GM18519 (cell line): ENCODE measurements around the gene SCML2.
"Not testable (repeated sequence)": the region's sequence is repeated elsewhere in the genome, so short reads cannot be mapped to it uniquely, and the experiment has no call there.

Source experiments
- ATAC-seq: cut with Tn5 transposase; IDR thresholded peaks from one replicate; pipeline ENCODE4 v1.9.1; 2021; ENCODE audit warnings: mild to moderate bottlenecking, moderate library complexity; ENCODE audit not compliant: unreplicated experiment, low FRiP score

The SCML2 gene

GRCh38 chrX:18354369-18355223 lies at the start of gene SCML2:
Gene SCML2 (minus strand): TSS chrX:18354688. CDS start chrX:18334071, 20,617 bp downstream.
- ATAC-seq, result no peak

GRCh38 chrX:18401848-18402213 lies 47.3 kb upstream of the SCML2 start:
- no peak for ATAC-seq

- no peak for ATAC-seq
Measured at GRCh38 chrX:18394477-18394876, 40.0 kb upstream of the SCML2 start.

- no peak for ATAC-seq
Measured at GRCh38 chrX:18390941-18391538, 36.6 kb upstream of the SCML2 start.

GRCh38 chrX:18389966-18390365 lies 35.5 kb upstream of the SCML2 start:
- no peak for ATAC-seq

- no peak for ATAC-seq
Measured at GRCh38 chrX:18377796-18378195, 23.3 kb upstream of the SCML2 start.

- ATAC-seq, result not testable (repeated sequence)
Measured at GRCh38 chrX:18375131-18375805, 20.8 kb upstream of the SCML2 start.

- ATAC-seq, result not testable (repeated sequence)
Measured at GRCh38 chrX:18369096-18369495, 14.6 kb upstream of the SCML2 start.

GRCh38 chrX:18368402-18368801 lies 13.9 kb upstream of the SCML2 start:
- ATAC-seq, result no peak

- ATAC-seq, result no peak
Measured at GRCh38 chrX:18360867-18361266, 6.4 kb upstream of the SCML2 start.

- ATAC-seq, result no peak
Measured at GRCh38 chrX:18353931-18354368, 538 bp downstream of the SCML2 start.

- no peak for ATAC-seq
Measured at GRCh38 chrX:18351784-18352183, 2.7 kb downstream of the SCML2 start.

GRCh38 chrX:18348047-18348446 lies 6.4 kb downstream of the SCML2 start:
- ATAC-seq, result no peak

GRCh38 chrX:18309401-18309800 lies 45.1 kb downstream of the SCML2 start:
- no peak for ATAC-seq

GRCh38 chrX:18297251-18297650 lies 57.2 kb downstream of the SCML2 start:
- no peak for ATAC-seq

- no peak for ATAC-seq
Measured at GRCh38 chrX:18294893-18295292, 59.6 kb downstream of the SCML2 start.

GRCh38 chrX:18291006-18291545 lies 63.4 kb downstream of the SCML2 start:
- no peak for ATAC-seq

GRCh38 chrX:18290200-18290599 lies 64.3 kb downstream of the SCML2 start:
- no peak for ATAC-seq

- ATAC-seq, result no peak
Measured at GRCh38 chrX:18288716-18289115, 65.8 kb downstream of the SCML2 start.

- ATAC-seq, result no peak
Measured at GRCh38 chrX:18286322-18286831, 68.1 kb downstream of the SCML2 start.

- no peak for ATAC-seq
Measured at GRCh38 chrX:18278449-18278848, 76.0 kb downstream of the SCML2 start.
